HFF-Myc (cell line): Measurements from ENCODE around the gene C1QA.

Experiments
- DNase-seq: peaks from one replicate; pipeline ENCODE4 v3.0.0-alpha.2; 2011; ENCODE audit warnings: low read depth; ENCODE audit errors: extremely low read depth
- H3K4me3 ChIP-seq: replicated peaks from 2 replicates; pipeline ENCODE4 v1.5.1; 2011; ENCODE audit warnings: low read depth, mild to moderate bottlenecking, control low read depth, low read length
- TF ChIP-seq, protein P1 (sequence below): IDR thresholded peaks from 2 replicates; pipeline ENCODE4 v1.5.1; 2012; ENCODE audit warnings: mild to moderate bottlenecking, low read depth, low read length, control low read depth; ENCODE audit errors: missing control alignments

Gene C1QA

DNA sequence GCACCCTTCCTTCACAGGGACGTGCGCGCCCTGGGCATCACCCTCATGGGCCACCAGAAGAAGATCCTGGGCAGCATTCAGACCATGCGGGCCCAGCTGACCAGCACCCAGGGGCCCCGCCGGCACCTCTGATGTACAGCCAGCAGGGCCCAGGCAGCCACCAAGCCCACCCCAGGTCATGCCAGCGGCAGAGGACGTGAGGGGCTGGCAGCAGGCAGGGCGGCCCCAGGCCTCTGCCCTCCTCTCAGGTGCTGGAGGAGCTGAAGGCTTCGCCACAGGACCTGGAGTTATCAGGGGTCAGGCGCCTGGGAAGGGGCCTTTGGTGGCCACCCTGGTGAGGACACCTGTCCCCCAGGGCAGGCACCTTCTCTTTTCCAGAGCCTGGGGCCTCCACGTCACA lies 34.8 kb upstream of the C1QA start:
- no peak for DNase-seq
- H3K4me3 ChIP-seq, result no peak overlapping the region
- TF ChIP-seq, protein P1, sequence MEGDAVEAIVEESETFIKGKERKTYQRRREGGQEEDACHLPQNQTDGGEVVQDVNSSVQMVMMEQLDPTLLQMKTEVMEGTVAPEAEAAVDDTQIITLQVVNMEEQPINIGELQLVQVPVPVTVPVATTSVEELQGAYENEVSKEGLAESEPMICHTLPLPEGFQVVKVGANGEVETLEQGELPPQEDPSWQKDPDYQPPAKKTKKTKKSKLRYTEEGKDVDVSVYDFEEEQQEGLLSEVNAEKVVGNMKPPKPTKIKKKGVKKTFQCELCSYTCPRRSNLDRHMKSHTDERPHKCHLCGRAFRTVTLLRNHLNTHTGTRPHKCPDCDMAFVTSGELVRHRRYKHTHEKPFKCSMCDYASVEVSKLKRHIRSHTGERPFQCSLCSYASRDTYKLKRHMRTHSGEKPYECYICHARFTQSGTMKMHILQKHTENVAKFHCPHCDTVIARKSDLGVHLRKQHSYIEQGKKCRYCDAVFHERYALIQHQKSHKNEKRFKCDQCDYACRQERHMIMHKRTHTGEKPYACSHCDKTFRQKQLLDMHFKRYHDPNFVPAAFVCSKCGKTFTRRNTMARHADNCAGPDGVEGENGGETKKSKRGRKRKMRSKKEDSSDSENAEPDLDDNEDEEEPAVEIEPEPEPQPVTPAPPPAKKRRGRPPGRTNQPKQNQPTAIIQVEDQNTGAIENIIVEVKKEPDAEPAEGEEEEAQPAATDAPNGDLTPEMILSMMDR, result no peak

DNA sequence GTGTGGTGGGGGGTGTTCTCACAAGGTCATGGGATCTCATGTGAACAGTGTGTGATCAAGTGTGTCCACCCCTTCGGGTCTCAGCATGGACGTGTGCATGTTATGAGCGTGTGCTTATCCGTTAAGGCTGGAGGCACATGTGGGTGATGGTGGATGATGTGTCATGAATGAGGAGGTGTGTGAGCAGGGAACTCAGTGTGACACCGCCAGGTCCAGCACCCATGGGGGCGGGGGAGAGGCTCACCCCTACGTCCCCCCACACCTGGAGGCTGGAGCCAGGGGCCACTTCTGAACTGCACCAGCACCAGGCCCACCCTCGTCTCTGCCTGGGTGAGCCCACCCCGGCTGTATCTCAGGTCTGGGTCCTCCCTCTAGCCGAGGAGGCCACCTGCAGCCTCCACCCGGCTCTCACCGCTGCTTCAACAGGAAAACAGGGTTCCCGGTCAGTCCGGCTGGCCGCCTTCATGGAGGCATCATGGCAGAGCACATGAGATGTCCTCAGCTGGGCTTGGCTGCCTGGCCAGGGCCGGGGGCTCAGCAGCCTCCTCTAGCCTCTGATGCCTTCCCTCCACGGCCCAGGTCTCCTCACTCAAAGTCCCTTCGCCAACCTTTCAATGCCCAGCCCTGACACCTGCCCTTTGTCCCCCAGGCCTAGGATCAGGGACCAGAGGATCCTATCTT lies 34.2 kb upstream of the C1QA start:
- no peak overlapping the region for H3K4me3 ChIP-seq
- TF ChIP-seq, protein P1, result no peak
- no peak for DNase-seq

DNA sequence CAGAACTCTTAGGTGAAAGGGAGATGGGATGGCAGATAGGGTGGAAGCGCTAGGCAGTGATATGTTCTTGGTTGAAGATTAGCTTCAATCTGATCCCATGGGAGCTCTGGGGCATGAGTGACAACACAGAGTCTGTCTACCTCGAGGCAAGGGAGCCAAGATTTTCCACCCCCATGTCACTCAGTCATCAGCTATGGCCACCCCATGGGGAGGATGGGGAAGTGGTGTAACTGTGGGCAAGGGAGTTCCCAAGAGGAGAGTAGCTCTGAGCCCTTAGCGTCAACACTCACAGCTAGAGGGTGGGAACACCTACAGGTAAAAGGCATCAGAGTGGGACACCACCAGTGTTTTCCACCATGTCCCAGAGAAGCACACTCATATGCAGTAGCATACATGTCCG lies 30.3 kb upstream of the C1QA start:
- DNase-seq, result no peak
- no peak overlapping the region for H3K4me3 ChIP-seq
- TF ChIP-seq, protein P1, result no peak

DNA sequence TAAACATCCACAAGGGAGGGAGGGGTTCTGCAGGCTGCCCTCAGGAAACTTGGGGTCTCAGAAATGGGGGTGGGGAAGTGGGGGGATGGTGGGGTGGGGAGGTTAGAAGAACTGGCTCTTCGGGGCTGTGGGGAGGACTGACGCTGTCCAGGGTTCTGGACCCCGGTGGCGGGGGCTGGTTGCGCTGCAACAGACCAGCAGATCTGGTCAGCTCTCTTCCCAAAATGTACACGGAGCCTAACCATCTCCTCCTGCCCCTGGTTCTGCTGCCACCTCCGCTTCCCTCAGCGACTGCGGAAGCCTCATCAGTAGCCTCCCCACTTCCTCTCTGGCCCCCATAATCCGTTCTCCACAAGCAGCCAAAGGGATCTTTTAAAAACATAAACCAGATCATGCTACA lies 29.3 kb upstream of the C1QA start:
- DNase-seq, result no peak
- TF ChIP-seq, protein P1, result no peak
- no peak overlapping the region for H3K4me3 ChIP-seq

DNA sequence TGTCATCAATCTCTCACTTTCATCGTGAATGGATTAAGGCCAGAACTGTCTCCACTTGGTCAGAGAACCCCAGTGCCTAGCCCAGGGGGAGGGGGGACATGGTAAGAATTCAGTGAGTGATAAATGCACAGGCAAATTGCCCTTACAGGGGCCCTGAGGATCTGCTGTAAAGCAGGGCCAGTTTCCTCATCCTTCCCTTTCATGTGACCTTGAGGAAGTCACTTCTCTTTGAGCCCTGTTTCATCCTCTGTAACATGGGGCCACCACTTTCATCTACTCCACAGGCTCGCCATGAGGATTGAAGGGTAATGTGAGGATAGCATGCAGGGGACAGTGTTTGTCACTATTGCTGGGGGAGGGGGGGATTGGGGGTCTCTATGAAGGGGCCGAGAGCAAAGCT lies 28.1 kb upstream of the C1QA start:
- TF ChIP-seq, protein P1, result no peak
- no peak overlapping the region for H3K4me3 ChIP-seq
- no peak for DNase-seq

DNA sequence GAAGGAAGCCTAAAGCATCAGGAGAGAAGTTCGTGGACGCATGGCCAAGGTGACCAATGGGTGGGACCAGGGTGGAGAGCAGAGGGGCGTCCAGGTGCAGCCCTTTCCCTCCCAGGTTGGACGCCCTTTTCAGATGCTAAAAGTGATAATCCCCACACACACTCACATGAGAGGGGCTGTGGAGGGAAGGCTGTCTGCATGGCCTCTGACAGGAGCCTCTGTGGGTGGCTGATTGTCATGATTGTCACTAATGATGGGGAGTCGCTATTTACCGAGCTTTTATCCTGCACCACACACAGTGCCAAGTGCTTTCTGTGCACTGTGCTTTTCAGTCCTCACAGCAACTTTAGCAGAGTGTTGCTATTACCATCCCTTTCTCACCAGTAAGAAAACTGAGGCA lies 27.1 kb upstream of the C1QA start:
- no peak overlapping the region for H3K4me3 ChIP-seq
- no peak for DNase-seq
- TF ChIP-seq, protein P1, result no peak

DNA sequence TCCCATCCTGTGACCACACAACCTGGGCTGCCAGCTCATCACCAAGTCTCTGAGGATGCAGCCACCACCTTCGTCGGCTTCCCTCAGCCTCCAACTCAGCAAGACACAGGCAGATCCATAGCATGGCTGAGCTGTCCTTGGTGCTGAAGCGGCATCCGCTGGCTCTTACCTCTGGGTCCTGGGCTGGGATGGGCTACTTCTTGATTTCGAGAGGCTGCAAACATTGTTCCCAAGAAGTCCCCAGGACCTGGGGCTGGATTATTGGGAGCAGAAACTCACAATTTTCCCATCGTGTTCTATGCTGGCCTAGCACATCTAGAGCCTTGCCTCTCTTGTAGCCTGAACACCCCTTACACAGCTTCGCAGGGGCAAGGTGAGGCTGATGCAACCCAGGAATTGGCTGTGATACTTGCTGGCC lies 24.9 kb upstream of the C1QA start:
- TF ChIP-seq, protein P1, result no peak
- peak; percentile 19 for DNase-seq
- H3K4me3 ChIP-seq, result no peak overlapping the region
